Neuronal stem cell (in vitro differentiated cells): ENCODE results near the gene CUL3.

Experiments used
- DNase-seq: peaks from one replicate; pipeline ENCODE4 v3.0.0-alpha.2; 2013; ENCODE audit warnings: low spot score
- H2AFZ ChIP-seq: one replicate; pipeline ENCODE4 v1.6.1; 2013; ENCODE audit warnings: mild to moderate bottlenecking, low read length, inconsistent platforms
- H2AK5ac ChIP-seq: 2 replicates; pipeline ENCODE4 v1.6.1; 2013; ENCODE audit warnings: low read depth, mild to moderate bottlenecking, inconsistent platforms, low read length, moderate library complexity, mixed read lengths
- H2BK120ac ChIP-seq: 2 replicates; pipeline ENCODE4 v1.6.1; 2013; ENCODE audit warnings: low read depth, mild to moderate bottlenecking, inconsistent platforms, low read length, moderate library complexity, mixed read lengths
- H2BK12ac ChIP-seq: one replicate; pipeline ENCODE4 v1.6.1; 2013; ENCODE audit warnings: low read length, inconsistent platforms
- H2BK15ac ChIP-seq: 2 replicates; pipeline ENCODE4 v1.6.1; 2013; ENCODE audit warnings: mild to moderate bottlenecking, low read length, inconsistent platforms, mixed read lengths
- H2BK5ac ChIP-seq: one replicate; pipeline ENCODE4 v1.6.1; 2013; ENCODE audit warnings: inconsistent platforms, mild to moderate bottlenecking, low read length, moderate library complexity
- H3K14ac ChIP-seq: one replicate; pipeline ENCODE4 v1.6.1; 2013; ENCODE audit warnings: low read length, inconsistent platforms
- H3K18ac ChIP-seq: 2 replicates; pipeline ENCODE4 v1.6.1; 2013; ENCODE audit warnings: low read length, inconsistent platforms
- H3K23ac ChIP-seq: 2 replicates; pipeline ENCODE4 v1.6.1; 2013; ENCODE audit warnings: low read depth, mild to moderate bottlenecking, mixed read lengths, low read length, inconsistent platforms; ENCODE audit not compliant: poor library complexity
- H3K27ac ChIP-seq: replicated peaks from 3 replicates; pipeline ENCODE4 v1.5.1; 2013; ENCODE audit warnings: low read length, inconsistent platforms
- H3K27me3 ChIP-seq, 3 experiments: 2 replicates each; pipeline ENCODE4 v1.6.1; 2013; ENCODE audit warnings: low read length in 3 of 3, mild to moderate bottlenecking in 2 of 3, inconsistent platforms in 1 of 3, low read depth in 1 of 3, mixed read lengths in 1 of 3, moderate library complexity in 1 of 3; ENCODE audit not compliant: control insufficient read depth in 3 of 3, insufficient read depth in 3 of 3
- H3K36me3 ChIP-seq, 2 donors: replicated peaks in 1 of 2; 2 replicates each; pipeline ENCODE4 v1.6.1; 2013; ENCODE audit warnings: low read length in 2 of 2; ENCODE audit not compliant: control insufficient read depth in 2 of 2, insufficient read depth in 2 of 2
- H3K4ac ChIP-seq: 2 replicates; pipeline ENCODE4 v1.6.1; 2013; ENCODE audit warnings: inconsistent platforms, mild to moderate bottlenecking, low read length, moderate library complexity
- H3K4me1 ChIP-seq, 2 donors: 1 replicate in 1 of 2; 2 replicates in 1 of 2; pipeline ENCODE4 v1.6.1; 2013; ENCODE audit warnings: low read length in 2 of 2, low read depth in 1 of 2; ENCODE audit not compliant: control insufficient read depth in 2 of 2, insufficient read depth in 1 of 2
- H3K4me2 ChIP-seq: one replicate; pipeline ENCODE4 v1.6.1; 2013; ENCODE audit warnings: mild to moderate bottlenecking, low read length, inconsistent platforms; ENCODE audit not compliant: insufficient read depth, poor library complexity, severe bottlenecking
- H3K4me3 ChIP-seq, 2 donors: 2 replicates each; pipeline ENCODE4 v1.5.1; 2013; ENCODE audit warnings: low read length in 2 of 2, mild to moderate bottlenecking in 2 of 2, inconsistent platforms in 1 of 2, moderate library complexity in 1 of 2
- H3K79me1 ChIP-seq: one replicate; pipeline ENCODE4 v1.6.1; 2013; ENCODE audit warnings: low read depth, mild to moderate bottlenecking, inconsistent platforms, low read length, moderate library complexity
- H3K9ac ChIP-seq: one replicate; pipeline ENCODE4 v1.6.1; 2013; ENCODE audit warnings: mild to moderate bottlenecking, low read depth, low read length, inconsistent platforms; ENCODE audit not compliant: poor library complexity
- H3K9me3 ChIP-seq, 2 donors: replicated peaks in 1 of 2; 2 replicates each; pipeline versions ENCODE3 to v1.6.1; 2013; ENCODE audit warnings: low read length in 2 of 2, mild to moderate bottlenecking in 2 of 2, inconsistent platforms in 1 of 2, low read depth in 1 of 2, mixed read lengths in 1 of 2, moderate library complexity in 1 of 2; ENCODE audit not compliant: control insufficient read depth in 2 of 2, insufficient read depth in 1 of 2
- H4K8ac ChIP-seq: one replicate; pipeline ENCODE4 v1.6.1; 2013; ENCODE audit warnings: low read depth, mild to moderate bottlenecking, inconsistent platforms, low read length, moderate library complexity
- H4K91ac ChIP-seq: one replicate; pipeline ENCODE4 v1.6.1; 2013; ENCODE audit warnings: low read length, low read depth, mild to moderate bottlenecking, inconsistent platforms; ENCODE audit not compliant: poor library complexity
- WGBS, 2 donors: extraction: QIAGEN DNeasy Blood & Tissue Kit; methylation state at CpG; one replicate each; pipeline ENCODE4 v1.1.7; 2013; ENCODE audit warnings: missing lambda C conversion rate in 2 of 2, mixed read lengths in 1 of 2; ENCODE audit not compliant: insufficient read length in 2 of 2, insufficient replicate concordance in 1 of 2; ENCODE audit errors: extremely low coverage in 2 of 2; 5-methylcytosine and 5-hydroxymethylcytosine counted together

CUL3 gene

DNA sequence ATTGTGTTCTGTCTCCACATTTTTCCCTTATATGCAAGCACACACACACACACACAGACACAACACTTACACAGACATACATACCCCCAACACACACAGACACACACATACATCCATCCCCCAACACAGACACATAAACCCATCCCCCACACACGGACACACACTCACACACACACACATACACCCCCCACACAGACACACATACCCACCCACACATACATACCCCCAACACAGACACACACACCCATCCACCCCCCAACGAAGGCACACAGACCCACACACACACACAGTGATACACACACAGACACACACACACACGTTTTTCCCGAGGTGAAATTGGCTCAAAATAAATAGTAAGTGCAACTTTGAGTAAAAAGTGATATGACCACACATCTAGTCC is 41.6 kb upstream of the CUL3 start:
- Histone ChIP-seq H2BK12ac (no peak overlapping the region), H3K79me1 (peaks cover 2% of the 10 kb centered on the region), H2BK15ac (no peak overlapping the region), H2BK5ac (no peak overlapping the region), H2AFZ (no peak overlapping the region), H2AK5ac (no peak overlapping the region), H3K36me3 (no peaks in the 10 kb centered on the region), H3K4me2 (peak overlapping the region; percentile 18), H3K4me1 (no peaks in the 10 kb centered on the region), H3K14ac (no peak overlapping the region), H3K27me3 (no peaks in the 10 kb centered on the region), H3K27ac (no peak overlapping the region), H3K4ac (peak overlapping the region; percentile 53), H2BK120ac (no peak overlapping the region), H3K9me3 (no peaks in the 10 kb centered on the region), H3K23ac (peak overlapping the region; percentile 55), H4K91ac (no peak overlapping the region), H4K8ac (peak overlapping the region; percentile 65), H3K18ac (no peak overlapping the region), H3K9ac (peak overlapping the region; percentile 44), H3K4me3 (no peak overlapping the region)
- DNase-seq, result no peak
- WGBS, 2 donors, result 100% methylated on average over 1 of the region's 4 CpGs; no CpG with 5 or more reads in 1 of the 2 donors

GRCh38 chr2:224613543-224614286 is 28.6 kb upstream of the CUL3 start:
- WGBS, 2 donors, result no CpG with 5 or more reads among the region's 4 CpGs

DNA sequence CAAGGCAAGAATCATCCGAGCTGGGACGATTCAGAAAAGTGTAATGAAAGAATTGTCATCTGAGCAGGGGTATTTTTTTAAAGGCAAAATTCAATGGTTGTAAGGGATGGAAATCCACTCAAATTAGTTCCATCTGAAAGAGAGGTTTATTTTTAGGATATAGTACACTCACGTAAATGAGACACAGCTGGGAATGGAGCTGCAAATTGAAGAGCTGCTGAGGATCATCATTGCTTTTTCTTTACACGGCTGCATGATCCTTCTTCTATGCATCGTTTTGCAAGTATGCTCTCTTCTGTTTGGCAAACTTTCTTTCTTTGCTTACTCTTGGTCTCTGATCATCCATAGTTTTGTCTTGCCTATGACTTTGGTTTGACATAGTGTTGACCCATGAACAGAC is 27.4 kb upstream of the CUL3 start:
- no peak overlapping the region for H3K4me2 ChIP-seq
- DNase-seq, result no peak
- no peak overlapping the region for H2BK5ac ChIP-seq
- no peak overlapping the region for H4K8ac ChIP-seq
- no peak overlapping the region for H3K4ac ChIP-seq
- no peak overlapping the region for H2BK120ac ChIP-seq
- H2AFZ ChIP-seq, result no peak overlapping the region
- H4K91ac ChIP-seq, result no peak overlapping the region
- no peak overlapping the region for H3K4me3 ChIP-seq
- H3K27me3 ChIP-seq, result no peaks in the 10 kb centered on the region
- H3K18ac ChIP-seq, result no peak overlapping the region
- H2BK12ac ChIP-seq, result no peak overlapping the region
- no peak overlapping the region for H3K23ac ChIP-seq
- no peak overlapping the region for H3K14ac ChIP-seq
- no peaks in the 10 kb centered on the region for H3K79me1 ChIP-seq
- WGBS, 2 donors, result no CpG with 5 or more reads among the region's 5 CpGs
- H3K4me1 ChIP-seq, result no peaks in the 10 kb centered on the region
- H3K27ac ChIP-seq, result no peak overlapping the region
- no peak overlapping the region for H3K9ac ChIP-seq
- H3K36me3 ChIP-seq, result no peaks in the 10 kb centered on the region
- no peak overlapping the region for H2AK5ac ChIP-seq
- H3K9me3 ChIP-seq, result no peaks in the 10 kb centered on the region
- no peak overlapping the region for H2BK15ac ChIP-seq

More at GRCh38 chr2:224613543-224614286, 28.6 kb upstream of the CUL3 start:
- no peak overlapping the region for H3K14ac ChIP-seq
- H2BK5ac ChIP-seq, result no peak overlapping the region
- H3K79me1 ChIP-seq, result no peaks in the 10 kb centered on the region
- no peak overlapping the region for H4K8ac ChIP-seq
- no peak overlapping the region for H3K27ac ChIP-seq
- H3K18ac ChIP-seq, result no peak overlapping the region
- no peak overlapping the region for H4K91ac ChIP-seq
- no peak overlapping the region for H3K23ac ChIP-seq
- H3K27me3 ChIP-seq, result no peaks in the 10 kb centered on the region
- no peaks in the 10 kb centered on the region for H3K9me3 ChIP-seq
- no peak overlapping the region for H2BK12ac ChIP-seq
- no peak overlapping the region for H2AFZ ChIP-seq
- no peak overlapping the region for H2AK5ac ChIP-seq
- H3K9ac ChIP-seq, result no peak overlapping the region
- H3K4me3 ChIP-seq, result no peak overlapping the region
- H3K4ac ChIP-seq, result no peak overlapping the region
- no peaks in the 10 kb centered on the region for H3K4me1 ChIP-seq
- H3K36me3 ChIP-seq, result no peaks in the 10 kb centered on the region
- no peak for DNase-seq
- no peak overlapping the region for H2BK120ac ChIP-seq
- H2BK15ac ChIP-seq, result no peak overlapping the region
- H3K4me2 ChIP-seq, result no peak overlapping the region

- Histone ChIP-seq H2BK120ac (no peak overlapping the region), H3K14ac (no peak overlapping the region), H2AK5ac (no peak overlapping the region), H3K4me1 (no peaks in the 10 kb centered on the region), H3K79me1 (no peaks in the 10 kb centered on the region), H2BK5ac (no peak overlapping the region), H3K18ac (no peak overlapping the region), H3K4ac (no peak overlapping the region), H3K9me3 (no peaks in the 10 kb centered on the region), H2BK15ac (no peak overlapping the region), H2BK12ac (no peak overlapping the region), H2AFZ (no peak overlapping the region), H3K36me3 (no peaks in the 10 kb centered on the region), H3K23ac (no peak overlapping the region), H3K27ac (no peak overlapping the region), H4K8ac (no peak overlapping the region), H3K9ac (no peak overlapping the region), H3K4me3 (no peak overlapping the region), H3K27me3 (no peaks in the 10 kb centered on the region), H3K4me2 (no peak overlapping the region), H4K91ac (no peak overlapping the region)
- no CpG with 5 or more reads among the region's 3 CpGs for WGBS, 2 donors
- DNase-seq, result no peak
Observed at GRCh38 chr2:224611938-224612337, 26.8 kb upstream of the CUL3 start.
